ENCODE data around the gene CBLIF.
"Not testable (repeated sequence)": the region's sequence is repeated elsewhere in the genome, so short reads cannot be mapped to it uniquely, and the experiment has no call there.

Gene CBLIF

GRCh38 chr11:59829358-59829757 is 15.9 kb downstream of the CBLIF start:
- in situ Hi-C loops (cut with MboI; ENCODE audit: low sequenced_read_pairs) = loop anchor here (10.0 kb wide), 2 partner anchors 305 to 425 kb away; no protein-coding TSS in a partner anchor
- H3K27me3 ChIP-seq (ENCODE audit: low read depth) = no peaks in the 10 kb centered on the region
- no peak overlapping the region for H3K4me3 ChIP-seq
- no peaks in the 10 kb centered on the region for H3K4me1 ChIP-seq
- no peak for DNase-seq (ENCODE audit: low spot score in 2 of 2)
- H3K36me3 ChIP-seq (replicated peaks) = no peaks in the 10 kb centered on the region
- H3K9me3 ChIP-seq = no peaks in the 10 kb centered on the region

GRCh38 chr11:59822989-59823566 is 22.2 kb downstream of the CBLIF start:
- H3K36me3 ChIP-seq (replicated peaks) = no peaks in the 10 kb centered on the region
- no peaks in the 10 kb centered on the region for H3K9me3 ChIP-seq
- no peaks in the 10 kb centered on the region for H3K27me3 ChIP-seq (ENCODE audit: low read depth)
- H3K4me1 ChIP-seq = peaks cover 9% of the 10 kb centered on the region
- no peak overlapping the region for H3K4me3 ChIP-seq
- in situ Hi-C loops (cut with MboI; ENCODE audit: low sequenced_read_pairs) = loop anchor here (10.0 kb wide), 2 partner anchors 312 to 432 kb away; no protein-coding TSS in a partner anchor
- peak; percentile 65 to 82 for DNase-seq (ENCODE audit: low spot score in 2 of 2)

DNA sequence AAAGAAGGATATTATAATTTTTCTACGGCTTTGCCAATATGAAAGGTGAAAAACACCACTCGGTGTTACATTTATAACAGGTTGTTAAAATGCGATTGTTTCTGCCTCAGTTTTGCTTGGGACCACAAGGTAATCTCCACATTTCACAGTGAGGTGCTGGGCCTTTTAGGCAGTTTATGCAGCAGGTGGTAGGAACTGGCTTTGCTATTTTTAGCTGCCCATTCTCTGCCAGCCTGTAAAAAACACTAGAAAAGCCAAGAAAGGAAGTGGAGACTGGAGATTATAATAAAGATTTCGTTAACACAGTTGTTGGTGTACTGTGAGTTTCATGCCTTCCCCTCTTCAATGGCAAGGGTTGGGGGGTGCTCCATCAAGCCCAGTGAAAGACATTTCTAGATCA is 26.7 kb downstream of the CBLIF start:
- in situ Hi-C loops (cut with MboI; ENCODE audit: low sequenced_read_pairs) = no loop called here
- no peaks in the 10 kb centered on the region for H3K36me3 ChIP-seq (replicated peaks)
- H3K9me3 ChIP-seq = no peaks in the 10 kb centered on the region
- H3K27me3 ChIP-seq (ENCODE audit: low read depth) = no peaks in the 10 kb centered on the region
- no peak for DNase-seq (ENCODE audit: low spot score in 2 of 2)
- H3K4me3 ChIP-seq = no peak overlapping the region
- peaks cover 38% of the 10 kb centered on the region for H3K4me1 ChIP-seq

GRCh38 chr11:59816434-59816833 is 28.9 kb downstream of the CBLIF start:
- H3K36me3 ChIP-seq (replicated peaks); in situ Hi-C loops (cut with MboI; ENCODE audit: low sequenced_read_pairs); DNase-seq (ENCODE audit: low spot score in 2 of 2); H3K4me3 ChIP-seq; H3K9me3 ChIP-seq; H3K27me3 ChIP-seq (ENCODE audit: low read depth): not testable (repeated sequence)
- H3K4me1 ChIP-seq = peaks cover 30% of the 10 kb centered on the region

GRCh38 chr11:59815754-59816153 is 29.5 kb downstream of the CBLIF start:
- in situ Hi-C loops (cut with MboI; ENCODE audit: low sequenced_read_pairs) = no loop called here
- H3K4me3 ChIP-seq = no peak overlapping the region

DNA sequence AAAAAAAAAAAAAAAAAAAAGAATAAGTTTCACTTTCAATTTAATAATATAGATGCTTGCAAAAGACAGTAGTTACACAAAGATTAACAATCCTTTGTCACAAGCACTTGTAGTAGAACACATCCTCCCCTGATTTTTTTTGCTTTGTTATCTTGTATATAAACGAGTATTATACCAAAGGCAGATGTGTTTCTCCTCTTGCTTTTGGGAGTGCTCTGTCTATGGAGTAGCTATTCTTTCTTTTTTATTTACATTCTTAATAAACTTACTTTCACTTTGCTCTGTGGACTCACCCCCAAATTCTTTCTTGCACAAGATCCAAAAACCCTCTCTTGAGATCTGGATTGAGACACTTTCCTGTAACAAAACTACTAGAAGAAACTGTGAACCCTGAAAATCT is 31.3 kb downstream of the CBLIF start:
- H3K4me3 ChIP-seq = no peak overlapping the region
- DNase-seq (ENCODE audit: low spot score in 2 of 2) = no peak
- H3K27me3 ChIP-seq (ENCODE audit: low read depth) = no peaks in the 10 kb centered on the region
- H3K9me3 ChIP-seq = no peaks in the 10 kb centered on the region
- in situ Hi-C loops (cut with MboI; ENCODE audit: low sequenced_read_pairs) = no loop called here
- peaks cover 44% of the 10 kb centered on the region for H3K4me1 ChIP-seq
- H3K36me3 ChIP-seq (replicated peaks) = peaks cover under 1% of the 10 kb centered on the region; the same call in 1 of the 2 replicates

More at GRCh38 chr11:59815754-59816153, 29.5 kb downstream of the CBLIF start:
- Histone ChIP-seq H3K4me1 (peaks cover 36% of the 10 kb centered on the region), H3K9me3 (no peaks in the 10 kb centered on the region), H3K36me3 (replicated peaks) (no peaks in the 10 kb centered on the region), H3K27me3 (ENCODE audit: low read depth) (no peaks in the 10 kb centered on the region)
- DNase-seq (ENCODE audit: low spot score in 2 of 2) = peak in 1 of 2 experiments; percentile 20

- peaks cover 47% of the 10 kb centered on the region for H3K4me1 ChIP-seq
- no peaks in the 10 kb centered on the region for H3K9me3 ChIP-seq
- H3K36me3 ChIP-seq (replicated peaks) = peaks cover 7% of the 10 kb centered on the region
- no peaks in the 10 kb centered on the region for H3K27me3 ChIP-seq (ENCODE audit: low read depth)
- in situ Hi-C loops (cut with MboI; ENCODE audit: low sequenced_read_pairs) = no loop called here
- no peak for DNase-seq (ENCODE audit: low spot score in 2 of 2)
- no peak overlapping the region for H3K4me3 ChIP-seq
Measured at GRCh38 chr11:59813364-59813763, 31.9 kb downstream of the CBLIF start.

DNA sequence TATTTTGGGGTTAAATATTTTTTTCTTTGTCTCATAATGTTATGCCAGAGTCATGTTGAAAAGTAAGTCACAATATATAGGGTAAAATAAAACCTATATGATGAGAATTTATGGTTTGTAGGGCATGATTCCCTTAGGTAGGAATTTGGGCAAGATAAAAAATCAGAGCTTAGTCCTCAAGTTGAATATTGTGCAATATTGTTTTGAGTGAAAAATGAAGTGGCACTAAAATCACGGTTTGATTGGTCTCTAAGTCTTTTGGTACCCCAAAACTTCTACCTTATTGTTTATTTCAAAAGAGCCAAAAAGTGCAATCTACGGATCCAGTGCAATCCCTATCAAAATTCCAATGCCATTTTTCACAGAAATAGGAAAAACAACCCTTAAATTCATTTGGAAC is 33.1 kb downstream of the CBLIF start:
- no peaks in the 10 kb centered on the region for H3K9me3 ChIP-seq
- H3K4me1 ChIP-seq = peaks cover 47% of the 10 kb centered on the region
- in situ Hi-C loops (cut with MboI; ENCODE audit: low sequenced_read_pairs) = no loop called here
- H3K27me3 ChIP-seq (ENCODE audit: low read depth) = no peaks in the 10 kb centered on the region
- no peak overlapping the region for H3K4me3 ChIP-seq
- no peak for DNase-seq (ENCODE audit: low spot score in 2 of 2)
- H3K36me3 ChIP-seq (replicated peaks) = peaks cover 18% of the 10 kb centered on the region

DNA sequence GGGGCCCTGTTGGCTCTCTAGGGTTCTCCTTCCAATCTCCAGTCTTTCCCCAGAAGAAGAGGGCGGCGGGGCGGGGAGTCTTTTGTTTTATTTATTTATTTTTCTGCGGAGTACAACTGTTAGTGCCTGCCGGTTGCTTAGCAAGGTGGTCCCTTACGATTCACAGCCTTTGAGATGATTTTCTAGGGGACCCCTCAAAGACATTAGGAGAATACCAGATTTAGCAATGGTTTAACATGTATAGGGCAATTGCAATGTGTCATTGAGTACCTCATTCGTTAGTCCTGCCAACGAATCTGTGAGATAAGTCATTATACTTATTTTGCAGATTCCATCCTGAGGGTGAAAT is 34.4 kb downstream of the CBLIF start:
- no peak for DNase-seq (ENCODE audit: low spot score in 2 of 2)
- peaks cover 32% of the 10 kb centered on the region for H3K36me3 ChIP-seq (replicated peaks)
- H3K27me3 ChIP-seq (ENCODE audit: low read depth) = no peaks in the 10 kb centered on the region
- H3K4me3 ChIP-seq = peak overlapping the region; percentile 89
- peaks cover 35% of the 10 kb centered on the region for H3K4me1 ChIP-seq
- no peaks in the 10 kb centered on the region for H3K9me3 ChIP-seq
- in situ Hi-C loops (cut with MboI; ENCODE audit: low sequenced_read_pairs) = no loop called here

GRCh38 chr11:59810189-59810910 is 34.9 kb downstream of the CBLIF start, which contains the start of gene MRPL16:
Gene MRPL16, minus strand, starts transcription at chr11:59810778. Its CDS starts 120 bp downstream, at chr11:59810658.
- peak within 1 kb of the TSS; percentile 89 for H3K4me3 ChIP-seq
- in situ Hi-C loops (cut with MboI; ENCODE audit: low sequenced_read_pairs) = no loop called here
- DNase-seq (ENCODE audit: low spot score in 2 of 2) = peak; percentile 78 to 94
- peaks cover 37% of the 10 kb centered on the region for H3K36me3 ChIP-seq (replicated peaks)
- H3K4me1 ChIP-seq = peaks cover 31% of the 10 kb centered on the region
- no peaks in the 10 kb centered on the region for H3K9me3 ChIP-seq
- no peaks in the 10 kb centered on the region for H3K27me3 ChIP-seq (ENCODE audit: low read depth)

DNA sequence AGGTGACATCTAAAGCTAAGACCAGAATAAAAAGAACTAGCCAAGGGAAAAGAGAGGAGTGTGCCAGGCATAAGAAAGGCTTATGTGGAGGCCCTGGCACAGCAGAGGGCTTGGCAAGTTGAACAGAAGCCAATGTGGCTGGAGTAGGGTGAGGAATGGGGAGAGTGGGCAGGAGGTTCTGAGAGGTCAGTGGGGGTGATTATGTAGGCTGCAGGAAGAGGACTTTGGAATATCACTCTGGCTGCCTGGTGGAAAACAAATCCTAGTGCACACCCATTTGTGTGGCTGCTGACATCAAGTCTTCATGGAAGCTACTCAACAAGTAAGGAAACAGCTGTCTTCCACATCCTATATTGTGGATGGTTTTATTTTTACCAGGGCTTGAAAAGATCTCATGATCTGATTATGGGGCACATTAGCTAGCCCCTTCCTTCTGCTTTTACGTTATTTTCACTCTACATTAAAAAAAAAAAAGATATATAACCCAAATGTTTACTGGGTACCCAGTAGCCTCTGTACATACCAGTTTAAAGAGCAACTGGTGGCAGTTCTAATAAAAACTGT is 38.2 kb downstream of the CBLIF start:
- Histone ChIP-seq H3K9me3 (no peaks in the 10 kb centered on the region), H3K36me3 (replicated peaks) (peaks cover 66% of the 10 kb centered on the region), H3K4me1 (peaks cover 17% of the 10 kb centered on the region; the same call in 1 of the 2 replicates), H3K27me3 (ENCODE audit: low read depth) (no peaks in the 10 kb centered on the region), H3K4me3 (no peak overlapping the region)
- DNase-seq (ENCODE audit: low spot score in 2 of 2) = no peak
- in situ Hi-C loops (cut with MboI; ENCODE audit: low sequenced_read_pairs) = loop anchor here (10.0 kb wide), 1 partner anchor 52 kb away; the partner anchor contains the start of gene STX3

DNA sequence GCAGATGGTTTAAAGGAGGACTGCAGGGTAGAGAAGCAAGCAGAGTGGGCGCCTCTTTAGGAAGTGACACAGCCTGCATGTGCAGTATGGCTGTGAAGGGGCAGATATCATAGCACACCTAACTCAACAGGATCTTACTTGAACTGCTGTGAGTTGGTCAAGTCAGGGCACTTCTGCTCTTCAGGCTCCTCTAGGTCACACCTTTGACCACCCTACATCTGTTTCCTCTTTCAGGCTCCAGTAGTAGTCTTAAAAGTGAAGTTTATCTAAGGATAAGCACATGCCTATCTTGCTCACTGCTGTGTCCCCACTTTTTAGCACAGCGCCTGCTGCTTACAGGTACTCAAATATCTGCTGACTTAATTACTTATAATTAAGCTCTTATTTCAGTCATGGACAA is 41.2 kb downstream of the CBLIF start:
- no peak overlapping the region for H3K4me3 ChIP-seq
- DNase-seq (ENCODE audit: low spot score in 2 of 2) = no peak
- peaks cover 69% of the 10 kb centered on the region for H3K36me3 ChIP-seq (replicated peaks)
- H3K9me3 ChIP-seq = no peaks in the 10 kb centered on the region
- in situ Hi-C loops (cut with MboI; ENCODE audit: low sequenced_read_pairs) = loop anchor here (10.0 kb wide), 1 partner anchor 49 kb away; the partner anchor contains the start of gene STX3
- H3K27me3 ChIP-seq (ENCODE audit: low read depth) = no peaks in the 10 kb centered on the region
- H3K4me1 ChIP-seq = peaks cover 3% of the 10 kb centered on the region; the same call in 1 of the 2 replicates

DNA sequence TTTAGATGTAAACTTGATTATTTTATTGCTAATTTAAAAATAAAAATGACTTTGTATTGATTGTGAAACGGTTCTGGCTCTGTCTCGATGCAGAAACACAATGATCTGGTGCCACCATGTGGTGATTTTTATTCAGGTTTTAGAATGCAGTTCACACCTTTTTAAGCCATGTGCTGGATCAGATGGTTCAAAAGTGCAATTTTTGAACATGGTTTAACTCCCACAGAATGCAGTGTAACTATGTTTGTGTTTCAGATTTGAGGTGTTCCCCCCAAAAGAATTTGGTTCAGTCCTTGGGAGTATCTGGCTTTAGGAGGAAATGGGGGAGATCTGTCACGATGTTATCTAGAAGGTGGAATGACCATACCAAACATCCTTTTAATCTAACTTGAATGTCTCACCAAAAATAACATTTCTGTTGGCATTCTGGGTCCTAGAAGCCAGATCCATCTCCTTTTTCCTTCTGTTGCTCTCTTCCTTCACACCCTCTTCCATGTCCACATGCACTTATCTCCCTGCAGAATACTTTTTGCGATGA is 42.6 kb downstream of the CBLIF start:
- no peaks in the 10 kb centered on the region for H3K4me1 ChIP-seq
- no peaks in the 10 kb centered on the region for H3K9me3 ChIP-seq
- in situ Hi-C loops (cut with MboI; ENCODE audit: low sequenced_read_pairs) = loop anchor here (10.0 kb wide), 1 partner anchor 48 kb away; the partner anchor contains the start of gene STX3
- H3K36me3 ChIP-seq (replicated peaks) = peaks cover 58% of the 10 kb centered on the region
- H3K27me3 ChIP-seq (ENCODE audit: low read depth) = no peaks in the 10 kb centered on the region
- no peak overlapping the region for H3K4me3 ChIP-seq
- peak; percentile 28 to 35 for DNase-seq (ENCODE audit: low spot score in 2 of 2)
